GM12801 (cell line): ENCODE measurements around the gene FAM53B.

Source experiments
- CTCF ChIP-seq: IDR thresholded peaks from one replicate; pipeline ENCODE4 v1.5.1; 2011; ENCODE audit warnings: control low read depth; ENCODE audit not compliant: insufficient read length; ENCODE audit errors: extremely low read depth

The FAM53B gene

GRCh38 chr10:124680675-124681074 lies 63.5 kb downstream of the FAM53B start:
- TF ChIP-seq CTCF = no peak

- no peak for TF ChIP-seq CTCF
Measured at GRCh38 chr10:124679401-124679800, 64.8 kb downstream of the FAM53B start.

GRCh38 chr10:124678557-124679240 lies 65.5 kb downstream of the FAM53B start:
- no peak for TF ChIP-seq CTCF

- TF ChIP-seq CTCF = no peak
Measured at GRCh38 chr10:124677749-124678556, 66.2 kb downstream of the FAM53B start.

- TF ChIP-seq CTCF = no peak
Measured at GRCh38 chr10:124677293-124677699, 66.9 kb downstream of the FAM53B start.

- no peak for TF ChIP-seq CTCF
Measured at GRCh38 chr10:124676416-124677062, 67.6 kb downstream of the FAM53B start.

- no peak for TF ChIP-seq CTCF
Measured at GRCh38 chr10:124675824-124676223, 68.4 kb downstream of the FAM53B start.
